T-helper 2 cell treated with Interferon-gamma antibody and Interleukin-4, amounts not matched to agents 5 μg/mL and 100 μg/mL, for 36 hours (primary cell): ENCODE results near the gene CALML3.
"Not testable (repeated sequence)": the region's sequence is repeated elsewhere in the genome, so short reads cannot be mapped to it uniquely, and the experiment has no call there.

ENCODE experiments used
- DNase-seq: peaks from one replicate; pipeline ENCODE4 v3.0.0; 2021; ENCODE audit warnings: low spot score
- H3K27ac Mint-ChIP-seq: one replicate; pipeline ENCODE4 v1.8.0; 2021; ENCODE audit warnings: mild to moderate bottlenecking, mixed read lengths
- H3K27me3 Mint-ChIP-seq: one replicate; pipeline ENCODE4 v1.8.0; 2021; ENCODE audit warnings: low read depth, mixed read lengths
- H3K36me3 Mint-ChIP-seq: one replicate; pipeline ENCODE4 v1.8.0; 2021; ENCODE audit warnings: low read depth, mixed read lengths
- H3K4me1 Mint-ChIP-seq: one replicate; pipeline ENCODE4 v1.8.0; 2021; ENCODE audit warnings: low read depth, mixed read lengths
- H3K4me3 Mint-ChIP-seq: one replicate; pipeline ENCODE4 v1.8.0; 2022; ENCODE audit warnings: mild to moderate bottlenecking, moderate library complexity, mixed read lengths
- H3K9me3 Mint-ChIP-seq: one replicate; pipeline ENCODE4 v1.8.0; 2021; ENCODE audit warnings: mixed read lengths

CALML3 gene

DNA sequence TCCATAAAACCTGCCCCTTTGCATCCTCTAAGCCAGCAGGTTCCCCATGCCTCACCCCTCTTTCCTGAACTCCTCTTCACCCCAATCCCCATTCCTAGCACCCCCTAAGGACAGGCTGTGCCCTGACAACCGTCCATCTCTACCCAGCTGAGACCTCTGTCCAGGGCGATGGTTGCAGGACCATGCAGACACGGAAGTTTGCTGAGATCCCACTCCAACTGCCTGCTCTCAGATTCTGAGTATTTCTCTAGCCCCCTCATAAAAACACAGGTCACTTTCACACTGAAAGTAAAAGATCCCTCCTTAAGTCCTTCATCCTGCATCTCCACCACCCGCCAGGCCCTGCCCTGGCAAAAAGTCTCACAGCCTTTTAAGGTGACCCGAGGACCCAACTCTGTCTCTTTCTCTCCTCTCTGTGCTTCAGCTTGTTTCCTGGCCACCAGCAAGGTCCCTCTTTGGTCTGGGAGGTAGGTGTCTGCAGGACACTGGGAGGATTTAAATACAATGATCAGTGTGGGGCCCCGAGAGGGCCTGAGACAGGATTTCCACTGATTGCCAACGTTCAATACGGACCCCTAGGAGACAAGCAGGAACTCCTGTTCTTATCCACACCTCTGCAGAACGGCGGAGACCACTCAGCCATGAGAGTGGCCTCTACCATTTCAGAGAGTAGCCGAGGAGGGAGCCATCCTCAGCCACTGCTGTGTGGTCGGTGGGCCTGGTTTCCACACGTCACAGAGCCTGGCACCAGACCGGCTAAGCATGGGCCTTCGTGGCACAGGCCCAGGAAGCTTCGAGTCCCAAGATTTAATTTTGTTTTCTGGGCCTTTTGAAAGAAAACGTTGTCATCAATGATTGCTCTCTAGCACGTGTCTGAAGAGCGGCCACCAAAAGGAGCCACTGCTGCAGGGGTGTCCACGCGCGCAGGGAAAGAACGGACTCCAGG lies 27.9 kb downstream of the CALML3 start:
- H3K27ac Mint-ChIP-seq: peak overlapping the region; percentile 67
- peak overlapping the region; percentile 63 for H3K4me3 Mint-ChIP-seq
- H3K9me3 Mint-ChIP-seq: no peaks in the 10 kb centered on the region

DNA sequence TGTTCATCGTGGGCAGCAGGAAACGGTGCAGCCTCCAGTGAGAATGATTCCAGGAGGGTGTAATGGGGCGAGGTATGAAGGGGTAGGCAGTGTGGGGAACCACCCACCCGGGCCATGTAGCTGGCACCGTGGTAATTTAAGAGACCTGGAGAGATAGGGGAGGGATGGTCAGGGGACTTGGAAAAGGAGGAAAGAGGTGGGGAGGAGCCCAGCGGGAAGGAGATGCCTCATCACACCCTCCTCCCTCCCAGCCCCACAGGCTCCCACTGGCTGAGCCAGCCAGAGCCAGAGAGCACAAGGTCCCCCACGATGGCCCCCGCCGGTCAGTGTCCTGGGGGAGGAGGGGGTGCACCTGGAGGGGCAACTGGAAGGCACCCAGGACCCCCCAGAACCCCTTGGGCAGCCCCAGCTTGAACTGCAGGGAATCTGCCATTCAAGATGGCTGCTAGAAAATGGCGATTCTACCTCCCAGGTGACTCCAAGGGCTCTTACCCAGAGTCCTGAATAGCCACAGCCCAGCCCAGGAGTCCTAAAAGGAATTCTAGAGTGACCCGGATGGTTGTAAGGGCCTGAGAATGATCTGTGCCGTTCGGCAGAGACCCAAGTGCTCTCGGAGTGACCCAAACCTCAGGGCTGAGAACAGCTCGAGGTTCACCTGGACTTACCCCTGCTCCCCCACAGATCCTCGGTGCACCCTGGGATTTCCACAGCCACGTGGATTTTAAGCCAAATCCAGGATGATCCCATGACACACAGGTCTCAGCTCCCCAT lies 28.8 kb downstream of the CALML3 start:
- H3K4me1 Mint-ChIP-seq: peaks cover 25% of the 10 kb centered on the region
- no peak for DNase-seq
- no peaks in the 10 kb centered on the region for H3K27me3 Mint-ChIP-seq
- no peaks in the 10 kb centered on the region for H3K9me3 Mint-ChIP-seq
- H3K27ac Mint-ChIP-seq: no peak overlapping the region
- H3K4me3 Mint-ChIP-seq: no peak overlapping the region
- H3K36me3 Mint-ChIP-seq: no peaks in the 10 kb centered on the region

More for the DNA sequence above, 27.9 kb downstream of the CALML3 start:
- Mint-ChIP-seq H3K36me3 (no peaks in the 10 kb centered on the region), H3K27me3 (no peaks in the 10 kb centered on the region), H3K4me1 (peaks cover 25% of the 10 kb centered on the region)
- no peak for DNase-seq

DNA sequence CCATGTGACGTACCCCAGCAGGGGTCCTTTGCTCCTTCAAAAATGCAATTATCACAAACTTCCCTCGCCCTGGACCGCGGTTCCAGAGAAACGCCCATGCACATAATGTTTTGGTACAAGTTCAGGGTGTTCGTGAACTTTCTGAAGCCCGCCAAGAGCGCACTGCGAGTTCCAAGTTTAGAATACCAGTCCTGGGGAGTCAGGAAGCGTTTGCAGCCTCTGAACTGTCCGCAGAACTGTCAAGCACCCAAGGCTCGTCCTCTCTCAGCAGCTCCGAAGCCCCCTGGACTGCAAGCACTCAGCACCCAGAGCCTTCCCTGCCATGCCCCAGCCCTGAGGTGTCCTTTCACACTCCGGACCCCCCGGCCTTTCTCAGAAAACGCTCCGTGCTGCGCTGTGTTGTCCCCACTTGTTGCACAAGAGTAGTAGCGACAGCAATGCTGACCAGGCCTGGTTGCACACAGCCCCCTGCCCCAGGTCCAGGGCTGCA lies 30.3 kb downstream of the CALML3 start:
- no peaks in the 10 kb centered on the region for H3K36me3 Mint-ChIP-seq
- H3K9me3 Mint-ChIP-seq: no peaks in the 10 kb centered on the region
- H3K27ac Mint-ChIP-seq: no peak overlapping the region
- no peak overlapping the region for H3K4me3 Mint-ChIP-seq
- no peak for DNase-seq
- H3K27me3 Mint-ChIP-seq: peaks cover under 1% of the 10 kb centered on the region
- peaks cover 25% of the 10 kb centered on the region for H3K4me1 Mint-ChIP-seq

DNA sequence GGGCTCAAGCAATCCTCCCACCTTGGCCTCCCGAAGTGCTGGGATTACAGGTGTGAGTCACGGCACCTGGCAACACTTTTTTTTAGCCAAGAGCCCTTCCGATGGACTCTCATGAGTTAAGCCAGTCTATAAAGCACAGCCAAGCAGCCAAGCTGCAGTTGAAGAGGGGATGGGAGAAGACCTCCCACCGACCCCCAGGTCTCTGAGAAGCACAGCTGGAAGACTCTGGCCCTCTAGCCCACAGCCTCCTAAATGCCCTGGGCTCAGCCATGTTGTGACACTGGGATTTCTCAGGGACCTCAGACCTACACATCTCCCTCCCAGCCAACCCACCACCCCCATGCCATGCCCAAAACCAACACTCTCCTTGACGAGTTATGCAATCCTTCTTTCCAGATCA lies 31.1 kb downstream of the CALML3 start:
- Mint-ChIP-seq H3K9me3 (no peaks in the 10 kb centered on the region), H3K4me1 (peaks cover 26% of the 10 kb centered on the region), H3K27me3 (peaks cover 4% of the 10 kb centered on the region), H3K36me3 (no peaks in the 10 kb centered on the region), H3K27ac (no peak overlapping the region), H3K4me3 (no peak overlapping the region)
- DNase-seq: no peak

DNA sequence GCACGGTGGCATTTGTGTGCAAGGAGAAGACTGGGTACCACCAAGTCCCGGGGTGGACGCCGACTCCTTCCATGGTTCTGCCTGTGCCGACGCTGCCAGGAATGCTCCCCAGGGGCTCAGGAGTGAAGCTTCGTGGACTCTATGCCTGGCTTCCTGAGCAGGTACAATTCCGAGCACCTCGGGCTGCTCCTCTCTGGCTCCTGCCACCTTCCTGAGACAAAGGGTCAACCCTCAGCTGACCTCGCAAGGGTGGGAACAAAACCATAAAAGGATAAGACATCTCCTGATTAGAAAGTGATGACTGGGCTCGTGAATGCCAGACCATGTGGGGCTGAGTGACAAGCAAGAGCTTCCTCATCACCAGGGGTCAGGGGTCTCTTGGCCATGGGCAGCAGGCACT lies 31.8 kb downstream of the CALML3 start:
- H3K4me1 Mint-ChIP-seq: peaks cover 20% of the 10 kb centered on the region
- no peaks in the 10 kb centered on the region for H3K36me3 Mint-ChIP-seq
- no peak for DNase-seq
- H3K27me3 Mint-ChIP-seq: peaks cover 4% of the 10 kb centered on the region
- no peaks in the 10 kb centered on the region for H3K9me3 Mint-ChIP-seq
- H3K4me3 Mint-ChIP-seq: no peak overlapping the region
- no peak overlapping the region for H3K27ac Mint-ChIP-seq

DNA sequence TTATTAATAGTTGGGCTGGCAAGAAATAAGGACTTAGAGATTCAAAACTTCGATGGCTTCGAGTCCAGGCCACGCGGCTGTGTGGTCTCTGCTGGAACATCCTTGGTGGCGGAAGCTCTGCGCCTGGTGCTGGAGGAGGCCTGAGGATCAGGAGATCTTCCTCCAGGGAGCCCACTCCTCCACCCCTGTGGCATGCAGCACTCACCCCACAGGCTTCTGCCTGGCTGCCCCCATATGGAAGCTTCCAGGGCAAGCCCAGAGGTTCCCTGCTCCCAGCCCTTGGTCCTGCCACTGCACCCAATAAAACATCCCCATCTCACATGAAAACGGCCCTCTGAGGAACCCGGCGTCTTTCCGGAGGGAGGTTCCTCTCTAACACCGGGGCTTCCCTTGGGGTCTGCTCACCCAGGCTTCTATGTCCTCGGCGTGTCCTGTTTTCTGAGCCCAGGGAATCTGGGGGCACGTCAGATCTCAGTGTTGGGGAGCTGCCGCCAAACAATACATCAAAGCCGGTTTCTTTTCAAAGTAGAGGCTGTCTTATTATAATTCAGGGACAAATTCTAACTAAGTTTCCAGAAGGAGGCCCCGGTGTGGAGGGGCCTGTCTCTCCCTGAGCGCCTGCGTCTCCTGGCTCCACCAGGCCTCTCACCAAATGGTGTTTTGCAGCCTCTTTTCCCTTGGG lies 32.4 kb downstream of the CALML3 start:
- no peak overlapping the region for H3K4me3 Mint-ChIP-seq
- peaks cover 4% of the 10 kb centered on the region for H3K27me3 Mint-ChIP-seq
- H3K4me1 Mint-ChIP-seq: peaks cover 14% of the 10 kb centered on the region
- H3K36me3 Mint-ChIP-seq: no peaks in the 10 kb centered on the region
- DNase-seq: no peak
- H3K9me3 Mint-ChIP-seq: no peaks in the 10 kb centered on the region
- H3K27ac Mint-ChIP-seq: no peak overlapping the region

DNA sequence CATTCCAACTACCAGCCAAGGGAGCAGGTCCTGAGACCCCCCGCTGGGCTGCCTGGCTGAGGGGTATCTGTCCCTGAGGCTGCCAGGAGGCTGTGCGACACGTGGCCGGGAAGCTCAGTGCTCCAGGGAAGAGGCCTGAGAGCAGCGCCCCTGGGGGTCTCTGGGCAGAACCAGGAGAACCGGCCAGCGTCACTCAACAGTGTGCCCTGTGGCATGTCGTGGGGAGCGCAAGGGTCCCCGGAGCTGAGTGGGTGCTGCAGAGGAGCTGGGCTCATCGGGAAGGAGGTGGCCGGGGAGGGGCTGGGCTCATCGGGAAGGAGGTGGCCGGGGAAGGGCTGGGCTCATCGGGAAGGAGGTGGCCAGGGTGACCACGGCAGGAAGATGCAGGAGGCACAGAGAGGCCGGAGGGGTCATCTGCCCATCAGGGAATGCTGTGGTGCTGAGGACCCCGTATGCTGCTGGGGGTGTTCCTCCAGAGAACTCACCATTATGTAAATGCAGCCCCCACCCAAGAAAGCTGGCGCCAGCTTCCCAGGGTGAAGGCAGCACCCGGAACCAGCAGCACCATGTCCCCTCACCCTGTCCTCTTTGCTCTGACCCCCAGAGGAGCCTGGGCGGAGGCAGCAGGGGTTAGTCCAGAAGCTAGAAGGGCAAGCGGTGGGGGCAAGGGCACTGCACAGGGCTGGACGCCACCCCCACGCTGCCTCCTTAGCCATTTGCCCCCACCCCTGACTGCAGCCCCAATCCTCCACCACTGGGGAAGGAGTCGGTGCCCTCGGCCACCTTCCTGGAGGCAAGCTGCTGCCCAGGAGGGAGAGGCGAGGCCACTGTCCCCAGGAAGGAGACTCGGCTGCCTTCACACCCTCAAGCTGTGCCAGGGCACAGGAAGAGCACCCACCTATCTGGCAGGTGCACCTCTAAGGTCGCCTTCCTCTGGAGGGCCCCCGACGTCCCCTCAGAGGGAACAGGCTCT lies 33.3 kb downstream of the CALML3 start:
- Mint-ChIP-seq H3K9me3 (no peaks in the 10 kb centered on the region), H3K4me1 (peaks cover 6% of the 10 kb centered on the region), H3K4me3 (no peak overlapping the region), H3K27me3 (peaks cover 6% of the 10 kb centered on the region), H3K27ac (no peak overlapping the region), H3K36me3 (no peaks in the 10 kb centered on the region)
- DNase-seq: no peak

DNA sequence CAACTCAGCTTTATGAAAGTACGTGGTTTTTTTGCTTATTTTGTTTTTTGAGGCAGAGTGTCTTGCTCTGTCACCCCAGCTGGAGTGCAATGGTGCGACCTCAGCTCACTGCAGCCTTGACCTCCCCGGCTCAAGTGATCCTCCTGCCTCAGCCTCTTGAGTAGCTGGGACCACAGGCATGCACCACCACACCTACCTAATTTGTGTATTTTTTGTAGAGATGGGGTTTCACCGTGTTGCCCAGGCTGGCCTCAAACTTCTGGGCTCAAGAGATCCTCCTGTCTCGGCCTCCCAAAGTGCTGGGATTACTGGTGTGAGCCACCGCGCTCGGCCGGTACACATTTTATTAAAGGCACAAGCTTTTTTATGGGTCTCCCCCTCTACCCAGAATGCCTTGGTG lies 34.3 kb downstream of the CALML3 start:
- H3K4me3 Mint-ChIP-seq, DNase-seq, H3K4me1 Mint-ChIP-seq, H3K36me3 Mint-ChIP-seq, H3K9me3 Mint-ChIP-seq, H3K27ac Mint-ChIP-seq, H3K27me3 Mint-ChIP-seq: not testable (repeated sequence)

DNA sequence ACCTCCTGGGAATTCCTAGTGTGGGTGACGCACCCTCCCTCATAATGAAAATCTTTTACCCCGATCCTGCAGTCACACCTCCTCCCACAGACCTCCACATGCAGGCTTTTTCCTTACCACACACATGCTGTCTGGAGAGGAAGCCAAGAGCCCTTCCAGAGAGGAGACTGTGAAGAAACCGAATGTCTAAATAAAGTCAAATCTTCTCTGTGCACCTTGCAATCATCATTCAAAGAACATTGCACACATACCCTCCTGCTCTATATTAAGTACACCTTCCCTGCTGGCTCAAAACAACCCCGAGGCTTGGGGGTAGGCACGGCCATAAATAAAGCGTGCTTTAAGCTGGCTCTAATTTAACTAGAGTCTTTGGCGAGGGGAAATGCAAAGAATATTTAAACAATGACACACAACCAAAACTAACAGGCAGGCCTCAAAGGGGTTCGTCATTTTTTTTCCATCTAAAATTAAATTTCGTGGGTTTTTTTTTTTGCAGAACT lies 34.9 kb downstream of the CALML3 start:
- Mint-ChIP-seq H3K9me3 (no peaks in the 10 kb centered on the region), H3K4me3 (no peak overlapping the region), H3K36me3 (no peaks in the 10 kb centered on the region), H3K4me1 (peaks cover 9% of the 10 kb centered on the region), H3K27ac (no peak overlapping the region), H3K27me3 (peaks cover 9% of the 10 kb centered on the region)
- DNase-seq: no peak

DNA sequence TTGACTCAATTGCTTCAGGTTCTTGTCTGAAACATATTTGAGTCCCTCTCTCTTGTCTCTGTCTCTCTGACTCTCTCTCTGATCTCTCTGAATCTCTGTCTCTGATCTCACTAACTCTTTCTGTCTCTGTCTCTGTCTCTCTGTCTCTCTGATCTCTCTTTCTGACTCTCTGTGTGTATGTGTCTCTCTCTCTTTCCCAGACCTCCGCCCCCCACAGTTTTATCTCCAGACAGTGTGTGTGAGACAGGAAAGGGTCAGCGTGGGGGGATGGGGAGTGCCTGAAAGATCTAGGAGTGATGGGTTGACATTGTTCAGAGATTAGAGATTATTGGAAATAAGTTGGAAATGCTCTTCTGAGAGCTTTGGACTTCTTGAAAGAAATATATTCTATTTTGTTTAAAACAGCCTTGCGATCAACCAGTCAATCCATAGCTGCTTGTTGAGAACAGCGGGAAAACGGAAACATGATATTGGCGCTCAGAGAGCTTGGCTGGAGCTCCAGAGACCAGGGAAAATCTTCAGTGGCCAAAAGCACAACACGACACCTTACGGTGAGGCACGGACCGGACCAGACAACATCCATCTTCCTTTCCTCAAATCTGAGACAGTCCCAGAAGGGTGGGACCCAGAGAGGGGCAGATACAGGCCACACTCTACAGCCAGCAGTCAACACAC lies 35.5 kb downstream of the CALML3 start:
- Mint-ChIP-seq H3K4me3 (no peak overlapping the region), H3K36me3 (peaks cover 3% of the 10 kb centered on the region), H3K27ac (no peak overlapping the region), H3K4me1 (peaks cover 15% of the 10 kb centered on the region), H3K27me3 (peaks cover 9% of the 10 kb centered on the region), H3K9me3 (no peaks in the 10 kb centered on the region)
- DNase-seq: no peak

DNA sequence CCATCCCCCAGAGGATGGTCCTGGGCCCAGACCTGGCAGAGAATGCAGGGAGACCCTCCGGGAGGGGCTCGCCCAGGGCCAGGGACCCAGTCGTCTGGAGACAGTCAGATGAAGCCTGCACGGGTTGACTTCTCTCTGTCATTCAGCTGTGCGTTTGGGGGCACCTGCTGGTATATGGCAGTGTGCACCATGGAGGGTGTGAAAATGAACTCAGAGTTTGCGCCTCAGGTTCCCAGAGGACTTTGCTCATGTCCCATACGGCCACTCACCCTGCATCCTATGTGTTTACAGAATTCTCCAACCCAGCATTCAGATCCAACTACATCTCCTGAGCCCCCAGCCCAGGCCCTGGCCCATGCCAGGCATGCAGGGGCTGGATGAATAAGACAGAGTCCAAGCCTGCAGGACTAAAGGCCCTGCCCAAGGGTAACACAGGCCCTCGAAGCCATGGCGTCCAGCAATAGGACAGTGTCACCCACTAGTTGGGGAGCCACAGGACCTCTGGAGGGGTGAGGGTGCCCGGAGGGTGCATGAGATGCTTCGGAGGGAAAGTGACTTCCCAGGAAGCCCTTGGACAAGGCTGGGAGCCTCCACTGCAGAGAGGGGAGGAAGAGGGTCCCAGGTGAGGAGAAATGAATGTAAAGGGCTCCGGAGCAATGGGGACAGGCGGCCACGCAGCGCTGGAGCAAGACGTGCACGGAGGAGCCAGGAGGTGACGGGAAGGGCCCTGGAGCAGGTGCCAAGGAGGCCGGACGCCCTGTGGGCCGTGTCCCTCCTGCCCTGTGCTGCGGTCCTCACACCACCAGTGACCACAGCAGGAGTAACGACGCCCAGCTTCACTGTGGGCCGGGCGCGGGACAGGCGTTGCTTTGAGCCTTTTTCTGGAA lies 36.3 kb downstream of the CALML3 start:
- Mint-ChIP-seq H3K27me3 (peaks cover 9% of the 10 kb centered on the region), H3K4me1 (peaks cover 16% of the 10 kb centered on the region), H3K4me3 (no peak overlapping the region), H3K27ac (no peak overlapping the region), H3K9me3 (no peaks in the 10 kb centered on the region), H3K36me3 (peaks cover 3% of the 10 kb centered on the region)
- no peak for DNase-seq
